ENCODE measurements around the gene TBCEL. TPM values are rescaled to one million over a fixed set of nuclear protein-coding genes. Genes with fewer than 3 reads are reported as not detected.
"Not testable (repeated sequence)": the region's sequence is repeated elsewhere in the genome, so short reads cannot be mapped to it uniquely, and the experiment has no call there.

Gene TBCEL
- total RNA-seq, 1 experiment from 2014 or later = 17.2 TPM

DNA sequence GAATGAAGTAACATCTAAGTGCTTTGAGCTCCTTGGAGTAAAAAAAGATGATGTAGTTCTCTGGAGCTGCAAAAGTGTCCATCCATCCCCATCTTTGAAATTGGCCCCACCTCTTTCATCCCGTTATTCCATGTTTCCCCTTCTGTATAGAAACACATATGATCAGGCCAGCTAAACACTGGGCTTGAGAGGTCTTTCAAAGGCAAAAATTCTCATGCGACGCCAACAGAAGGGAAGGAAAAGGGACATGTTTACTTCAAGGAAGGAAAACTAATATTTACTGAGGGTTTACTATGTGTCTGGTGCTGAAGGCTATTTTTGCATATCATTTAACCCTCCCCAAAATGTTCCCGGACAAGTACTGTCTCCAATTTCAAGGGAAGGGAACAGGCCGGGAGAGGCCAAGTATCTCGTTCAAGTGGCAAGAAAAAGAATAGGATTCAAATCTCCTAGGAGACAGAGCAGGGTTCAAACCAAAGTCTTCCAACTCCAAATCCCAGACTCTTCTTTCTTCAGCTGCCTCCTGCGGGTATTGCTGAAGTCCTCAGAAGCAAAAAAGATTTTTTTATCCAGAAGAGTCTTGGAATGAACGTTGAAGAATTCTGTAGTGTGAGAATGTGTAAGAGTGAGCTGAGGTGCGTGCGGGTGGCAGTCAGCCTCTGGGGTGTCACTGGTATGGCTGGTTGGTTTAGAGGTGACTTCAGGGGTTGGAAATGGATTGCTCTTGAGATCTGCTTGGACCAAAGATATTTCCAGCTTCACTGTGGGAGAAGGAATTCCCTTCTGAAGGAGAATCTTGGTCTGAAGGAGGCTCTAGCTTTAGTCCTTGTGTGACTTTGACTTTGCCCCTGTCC is 87.2 kb downstream of the TBCEL start:
- DNase-seq (ENCODE audit: unreplicated experiment) = no peak
- no peaks in the 10 kb centered on the region for H3K4me1 Mint-ChIP-seq (ENCODE audit: insufficient read depth, unreplicated experiment)
- no peaks in the 10 kb centered on the region for H3K36me3 Mint-ChIP-seq (ENCODE audit: insufficient read depth, unreplicated experiment)
- H3K27me3 Mint-ChIP-seq (ENCODE audit: insufficient read depth, unreplicated experiment) = peaks cover 41% of the 10 kb centered on the region
- CTCF ChIA-PET = interaction anchor here (0.6 to 2.3 kb wide), 6 partner anchors 8 to 1289 kb away, joined by 3 to 11 read pairs (median 3); no protein-coding TSS in a partner anchor
- no TSS peak for BruUV-seq (replicated peaks)
- POLR2A ChIA-PET = interaction anchor here (0.6 to 1.3 kb wide), 2 partner anchors 11 to 622 kb away, joined by 4 to 5 read pairs; no protein-coding TSS in a partner anchor
- intact Hi-C loops (cut with micrococcal nuclease) = loop anchor here (5.0 to 10.0 kb wide), 3 partner anchors 199 to 426 kb away; no protein-coding TSS in a partner anchor
- no peak overlapping the region for H3K4me3 Mint-ChIP-seq (ENCODE audit: unreplicated experiment)
- TF ChIP-seq, protein P1, sequence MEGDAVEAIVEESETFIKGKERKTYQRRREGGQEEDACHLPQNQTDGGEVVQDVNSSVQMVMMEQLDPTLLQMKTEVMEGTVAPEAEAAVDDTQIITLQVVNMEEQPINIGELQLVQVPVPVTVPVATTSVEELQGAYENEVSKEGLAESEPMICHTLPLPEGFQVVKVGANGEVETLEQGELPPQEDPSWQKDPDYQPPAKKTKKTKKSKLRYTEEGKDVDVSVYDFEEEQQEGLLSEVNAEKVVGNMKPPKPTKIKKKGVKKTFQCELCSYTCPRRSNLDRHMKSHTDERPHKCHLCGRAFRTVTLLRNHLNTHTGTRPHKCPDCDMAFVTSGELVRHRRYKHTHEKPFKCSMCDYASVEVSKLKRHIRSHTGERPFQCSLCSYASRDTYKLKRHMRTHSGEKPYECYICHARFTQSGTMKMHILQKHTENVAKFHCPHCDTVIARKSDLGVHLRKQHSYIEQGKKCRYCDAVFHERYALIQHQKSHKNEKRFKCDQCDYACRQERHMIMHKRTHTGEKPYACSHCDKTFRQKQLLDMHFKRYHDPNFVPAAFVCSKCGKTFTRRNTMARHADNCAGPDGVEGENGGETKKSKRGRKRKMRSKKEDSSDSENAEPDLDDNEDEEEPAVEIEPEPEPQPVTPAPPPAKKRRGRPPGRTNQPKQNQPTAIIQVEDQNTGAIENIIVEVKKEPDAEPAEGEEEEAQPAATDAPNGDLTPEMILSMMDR (IDR thresholded peaks at IDR 0.05; ENCODE audit: unreplicated experiment) = no peak
- H3K27ac Mint-ChIP-seq (ENCODE audit: low read depth, unreplicated experiment) = no peak overlapping the region
- no peaks in the 10 kb centered on the region for H3K9me3 Mint-ChIP-seq (ENCODE audit: unreplicated experiment)

DNA sequence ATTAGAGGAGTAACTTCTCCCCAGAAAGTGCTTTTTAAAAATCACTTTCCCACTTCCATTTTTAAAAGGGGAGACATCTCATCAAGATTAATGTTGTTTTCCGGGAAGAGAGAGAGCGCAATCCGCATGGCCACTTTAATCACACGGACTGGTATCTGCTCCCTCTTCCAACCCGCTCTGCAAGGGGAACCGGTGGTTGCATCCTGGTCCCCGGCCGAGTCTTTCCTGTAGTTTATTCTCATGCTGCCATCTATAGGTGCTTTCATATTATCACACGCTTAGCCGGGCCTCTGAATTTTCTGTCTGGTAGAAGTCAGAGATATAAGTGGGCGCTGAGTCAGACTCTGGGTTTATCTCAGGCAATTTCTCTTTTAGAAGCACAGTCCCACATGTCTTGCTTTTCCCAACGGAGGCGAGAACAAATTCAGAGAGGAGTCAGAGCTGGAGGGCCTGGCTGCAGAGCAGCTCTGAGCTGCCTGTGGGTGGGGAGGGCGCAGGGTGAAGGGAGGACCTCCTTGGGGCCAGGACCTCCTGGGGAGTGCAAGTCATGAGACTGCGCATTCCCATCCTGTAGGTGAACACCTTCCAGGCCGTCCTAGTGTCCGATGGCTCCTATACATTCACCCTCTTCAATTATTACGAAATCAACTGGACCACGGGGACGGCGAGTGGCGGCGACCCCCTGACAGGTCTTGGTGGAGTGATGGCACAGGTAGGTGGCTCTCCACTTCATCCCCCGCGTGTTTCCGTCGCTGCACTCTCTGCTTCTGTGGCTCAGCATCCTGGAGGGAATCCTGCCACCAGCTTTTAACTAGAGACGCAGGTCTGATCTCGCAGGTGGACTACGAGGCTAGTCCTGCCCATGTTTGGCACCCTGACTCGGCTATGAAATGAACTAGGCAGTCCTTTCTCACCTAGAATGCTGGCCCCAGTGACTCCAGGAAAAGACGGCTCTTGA is 88.9 kb downstream of the TBCEL start:
- BruUV-seq (replicated peaks) = no TSS peak
- peaks cover 50% of the 10 kb centered on the region for H3K27me3 Mint-ChIP-seq (ENCODE audit: insufficient read depth, unreplicated experiment)
- CTCF ChIA-PET = interaction anchor here (0.5 to 2.3 kb wide), 10 partner anchors 10 to 1614 kb away, joined by 3 to 11 read pairs (median 3); no protein-coding TSS in a partner anchor

DNA sequence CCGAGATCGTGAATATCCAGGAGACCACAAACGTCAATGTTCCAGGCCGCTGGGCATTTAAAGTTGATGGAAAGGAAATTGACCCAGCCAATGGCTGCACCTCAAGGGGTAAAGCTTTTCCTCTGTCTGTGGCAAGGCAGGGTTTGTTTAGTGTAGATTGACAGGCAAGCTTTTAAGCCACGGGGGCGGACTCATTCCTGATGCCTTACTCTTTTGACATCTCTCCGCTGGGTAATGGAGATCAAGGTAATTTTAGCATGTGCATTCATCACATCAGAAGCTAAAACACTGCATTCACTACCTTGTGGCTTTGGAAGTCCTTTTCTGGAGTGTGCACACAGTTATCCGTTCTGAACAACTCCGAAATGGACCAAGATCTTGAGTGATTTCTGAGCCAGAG is 89.7 kb downstream of the TBCEL start:
- Mint-ChIP-seq H3K4me3 (ENCODE audit: unreplicated experiment) (no peak overlapping the region), H3K27me3 (ENCODE audit: insufficient read depth, unreplicated experiment) (peaks cover 58% of the 10 kb centered on the region), H3K4me1 (ENCODE audit: insufficient read depth, unreplicated experiment) (no peaks in the 10 kb centered on the region), H3K27ac (ENCODE audit: low read depth, unreplicated experiment) (no peak overlapping the region), H3K36me3 (ENCODE audit: insufficient read depth, unreplicated experiment) (no peaks in the 10 kb centered on the region), H3K9me3 (ENCODE audit: unreplicated experiment) (no peaks in the 10 kb centered on the region)
- BruUV-seq (replicated peaks) = no TSS peak
- ChIA-PET POLR2A (no interaction called here), CTCF (interaction anchor here (0.7 to 1.0 kb wide), 4 partner anchors 36 to 429 kb away, joined by 3 read pairs; no protein-coding TSS in a partner anchor)
- intact Hi-C loops (cut with micrococcal nuclease) = loop anchor here (5.0 to 10.0 kb wide), 3 partner anchors 201 to 429 kb away; no protein-coding TSS in a partner anchor
- no peak for DNase-seq (ENCODE audit: unreplicated experiment)
- TF ChIP-seq, protein P1 (IDR thresholded peaks at IDR 0.05; ENCODE audit: unreplicated experiment) = no peak

More for the DNA sequence above, 88.9 kb downstream of the TBCEL start:
- no peaks in the 10 kb centered on the region for H3K9me3 Mint-ChIP-seq (ENCODE audit: unreplicated experiment)
- H3K36me3 Mint-ChIP-seq (ENCODE audit: insufficient read depth, unreplicated experiment) = no peaks in the 10 kb centered on the region
- TF ChIP-seq, protein P1 (IDR thresholded peaks at IDR 0.05; ENCODE audit: unreplicated experiment) = peak; percentile 48
- peak; percentile 59 for DNase-seq (ENCODE audit: unreplicated experiment)
- no peaks in the 10 kb centered on the region for H3K4me1 Mint-ChIP-seq (ENCODE audit: insufficient read depth, unreplicated experiment)
- no peak overlapping the region for H3K4me3 Mint-ChIP-seq (ENCODE audit: unreplicated experiment)
- intact Hi-C loops (cut with micrococcal nuclease) = loop anchor here (1.0 to 10.0 kb wide), 5 partner anchors 82 to 601 kb away; partner anchors contain the start of gene GRIK4
- POLR2A ChIA-PET = no interaction called here
- H3K27ac Mint-ChIP-seq (ENCODE audit: low read depth, unreplicated experiment) = no peak overlapping the region

DNA sequence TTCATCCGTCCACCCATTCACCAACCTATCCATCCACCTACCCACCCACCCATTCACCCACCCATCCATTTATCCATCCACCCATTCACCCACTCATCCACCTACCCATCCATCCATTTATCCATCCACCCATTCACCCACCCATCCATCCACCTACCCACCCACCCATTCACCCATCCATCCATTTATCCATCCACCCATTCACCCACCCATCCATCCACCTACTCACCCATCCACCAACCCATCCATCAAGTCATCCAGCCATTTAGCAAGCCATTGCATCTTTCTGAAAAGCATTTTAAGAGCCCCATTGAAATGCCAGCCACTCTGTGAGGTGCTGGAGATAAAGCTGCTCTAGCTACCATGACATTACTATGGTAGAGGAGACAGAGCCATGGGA is 91.1 kb downstream of the TBCEL start:
- H3K4me1 Mint-ChIP-seq (ENCODE audit: insufficient read depth, unreplicated experiment); CTCF ChIA-PET; POLR2A ChIA-PET; BruUV-seq (replicated peaks); H3K27ac Mint-ChIP-seq (ENCODE audit: low read depth, unreplicated experiment); H3K36me3 Mint-ChIP-seq (ENCODE audit: insufficient read depth, unreplicated experiment); DNase-seq (ENCODE audit: unreplicated experiment); H3K9me3 Mint-ChIP-seq (ENCODE audit: unreplicated experiment); H3K4me3 Mint-ChIP-seq (ENCODE audit: unreplicated experiment): not testable (repeated sequence)
- intact Hi-C loops (cut with micrococcal nuclease) = loop anchor here (10.0 kb wide), 2 partner anchors 310 to 430 kb away; no protein-coding TSS in a partner anchor
- peaks cover 61% of the 10 kb centered on the region for H3K27me3 Mint-ChIP-seq (ENCODE audit: insufficient read depth, unreplicated experiment)

Data from MCF 10A (cell line).